GM19397 (cell line): ENCODE measurements around the gene MFAP3.
A peak's percentile ranks its signal among the peaks of the same experiment; 100 is the strongest.
"Not testable (repeated sequence)": the region's sequence is repeated elsewhere in the genome, so short reads cannot be mapped to it uniquely, and the experiment has no call there.

Source experiments
- ATAC-seq: cut with Tn5 transposase; IDR thresholded peaks from one replicate; pipeline ENCODE4 v1.9.1; 2021; ENCODE audit warnings: mild to moderate bottlenecking, moderate library complexity; ENCODE audit not compliant: unreplicated experiment

Gene MFAP3

GRCh38 chr5:154038707-154039457, at the start of gene MFAP3, which contains the start of gene FAM114A2:
Gene MFAP3, plus strand, starts transcription at chr5:154038967. Its CDS starts 10,756 bp downstream, at chr5:154049723.
Gene FAM114A2, minus strand, starts transcription at chr5:154038910. Its CDS starts 3,957 bp downstream, at chr5:154034953.
- ATAC-seq = peak; percentile 100

- ATAC-seq = no peak
Measured at GRCh38 chr5:153991168-153991567, 47.6 kb upstream of the MFAP3 start.

- no peak for ATAC-seq
Measured at GRCh38 chr5:153998010-153998409, 40.8 kb upstream of the MFAP3 start.

- ATAC-seq = no peak
Measured at GRCh38 chr5:153998768-153999167, 40.0 kb upstream of the MFAP3 start.

GRCh38 chr5:153999995-154000394, 38.8 kb upstream of the MFAP3 start:
- ATAC-seq = no peak

GRCh38 chr5:154000703-154001102, 38.1 kb upstream of the MFAP3 start:
- ATAC-seq = no peak

- ATAC-seq = no peak
Measured at GRCh38 chr5:154002093-154002492, 36.7 kb upstream of the MFAP3 start.

GRCh38 chr5:154002511-154003020, 36.2 kb upstream of the MFAP3 start:
- no peak for ATAC-seq

- ATAC-seq = no peak
Measured at GRCh38 chr5:154005648-154006047, 33.1 kb upstream of the MFAP3 start.

- ATAC-seq = no peak
Measured at GRCh38 chr5:154010660-154011059, 28.1 kb upstream of the MFAP3 start.

GRCh38 chr5:154015071-154015693, 23.6 kb upstream of the MFAP3 start:
- no peak for ATAC-seq

- not testable (repeated sequence) for ATAC-seq
Measured at GRCh38 chr5:154018919-154019318, 19.8 kb upstream of the MFAP3 start.

- ATAC-seq = no peak
Measured at GRCh38 chr5:154025951-154026350, 12.8 kb upstream of the MFAP3 start.

- ATAC-seq = no peak
Measured at GRCh38 chr5:154031937-154032489, 6.8 kb upstream of the MFAP3 start.

- ATAC-seq = no peak
Measured at GRCh38 chr5:154034944-154035343, 3.8 kb upstream of the MFAP3 start.

- ATAC-seq = peak; percentile 44
Measured at GRCh38 chr5:154038261-154038706, 483 bp upstream of the MFAP3 start.

- ATAC-seq = no peak
Measured at GRCh38 chr5:154039458-154039829, 677 bp downstream of the MFAP3 start.

- ATAC-seq = no peak
Measured at GRCh38 chr5:154042766-154043165, 4.0 kb downstream of the MFAP3 start.

- no peak for ATAC-seq
Measured at GRCh38 chr5:154044099-154044498, 5.3 kb downstream of the MFAP3 start.

- ATAC-seq = no peak
Measured at GRCh38 chr5:154044581-154044980, 5.8 kb downstream of the MFAP3 start.

- ATAC-seq = no peak
Measured at GRCh38 chr5:154046486-154046885, 7.7 kb downstream of the MFAP3 start.

- ATAC-seq = no peak
Measured at GRCh38 chr5:154047324-154047723, 8.6 kb downstream of the MFAP3 start.
